Putamen (tissue), 1 donor: ENCODE results near the gene CERS6.

Source experiments
- DNase-seq: peaks from one replicate; pipeline ENCODE4 v3.0.0-alpha.2; 2016; ENCODE audit warnings: low spot score

CERS6 gene

DNA sequence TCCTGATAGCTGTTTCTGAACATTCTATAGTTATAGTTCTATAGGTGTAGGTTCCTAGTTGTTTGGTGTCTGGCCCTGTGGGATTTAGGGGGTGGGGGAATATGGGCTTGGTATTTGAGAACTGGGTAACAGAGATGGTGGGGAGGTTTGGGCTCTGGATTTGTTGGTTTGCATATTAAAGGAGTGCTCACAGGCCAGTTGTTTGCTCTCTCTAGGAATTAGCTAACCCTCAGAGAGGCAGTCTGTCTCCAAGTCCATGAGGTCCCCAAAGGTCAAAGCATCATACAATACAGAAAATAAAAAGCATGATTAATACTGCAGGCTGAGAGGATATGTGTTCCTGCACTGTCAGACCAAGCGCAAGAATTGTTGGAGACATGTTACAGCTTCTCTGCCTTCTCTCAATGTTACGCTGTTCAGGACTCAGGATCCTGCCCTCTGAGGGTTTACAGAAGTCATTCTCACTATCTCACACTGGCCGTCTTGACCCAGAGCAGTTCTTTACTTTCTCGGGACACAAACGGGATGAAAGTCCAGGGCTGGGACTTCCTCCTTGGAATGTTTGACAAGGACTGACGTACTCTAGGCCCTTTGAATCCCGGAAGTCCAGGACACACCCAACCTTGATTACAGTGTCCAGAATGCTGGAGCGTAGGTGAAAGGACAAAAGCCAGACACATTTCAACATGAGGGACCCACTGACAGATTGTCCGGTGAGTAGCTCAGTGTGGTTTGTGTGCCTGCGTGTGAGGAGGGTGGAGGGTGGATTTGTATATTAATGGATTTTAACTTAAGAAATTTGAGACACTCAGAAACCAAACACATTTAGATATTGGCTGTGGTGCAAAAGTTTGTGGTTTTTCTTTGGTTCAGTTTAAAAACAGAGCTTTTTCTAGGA, 346.1 kb downstream of the CERS6 start, which contains the start of gene NOSTRIN:
NOSTRIN (plus strand) TSS at position 677 of the 898 bp plus-strand sequence; CDS start at position 687, 10 bp downstream.
- no peak for DNase-seq

DNA sequence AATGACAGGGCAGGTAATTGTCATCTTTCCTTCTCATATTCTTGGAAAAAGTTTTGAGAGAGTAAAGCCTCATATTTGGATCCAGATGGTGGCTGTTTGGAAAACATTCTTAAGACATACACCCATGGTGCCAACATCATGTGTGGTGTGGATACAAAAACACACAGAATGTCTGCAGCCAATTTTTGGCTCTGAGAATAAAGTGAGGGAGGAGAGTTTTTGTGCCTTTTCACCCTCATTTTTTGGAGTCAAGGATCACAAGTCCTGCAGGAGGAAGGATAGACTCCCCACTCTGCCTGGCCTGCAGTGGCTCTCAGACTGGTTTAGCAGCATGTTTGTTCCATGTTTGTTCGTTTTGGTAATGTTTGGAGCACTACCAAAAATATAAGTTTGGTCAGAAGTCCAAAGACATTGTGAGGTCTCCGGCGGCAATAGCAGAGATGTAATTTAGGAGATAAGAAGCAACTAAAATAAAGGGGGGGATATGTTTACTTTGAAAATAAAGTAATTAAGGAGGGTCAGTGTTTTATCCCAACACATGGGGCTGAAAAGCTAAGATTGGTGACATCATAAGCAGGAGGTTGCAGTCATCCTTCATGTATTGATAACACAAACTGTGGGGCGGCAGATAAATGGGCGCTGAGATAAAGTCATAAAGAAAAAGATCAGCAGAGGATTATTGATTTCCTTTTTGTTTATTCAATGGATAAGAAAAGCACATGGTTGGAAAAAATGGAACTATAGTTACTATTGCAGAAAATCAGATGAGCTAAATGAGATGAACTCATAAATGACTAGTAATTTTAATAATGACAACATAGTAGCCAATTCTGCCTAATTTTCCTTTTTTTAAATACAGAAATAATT, 347.0 kb downstream of the CERS6 start:
- no peak for DNase-seq

- no peak for DNase-seq
Observed at GRCh38 chr2:168804214-168804613, 348.1 kb downstream of the CERS6 start.

DNA sequence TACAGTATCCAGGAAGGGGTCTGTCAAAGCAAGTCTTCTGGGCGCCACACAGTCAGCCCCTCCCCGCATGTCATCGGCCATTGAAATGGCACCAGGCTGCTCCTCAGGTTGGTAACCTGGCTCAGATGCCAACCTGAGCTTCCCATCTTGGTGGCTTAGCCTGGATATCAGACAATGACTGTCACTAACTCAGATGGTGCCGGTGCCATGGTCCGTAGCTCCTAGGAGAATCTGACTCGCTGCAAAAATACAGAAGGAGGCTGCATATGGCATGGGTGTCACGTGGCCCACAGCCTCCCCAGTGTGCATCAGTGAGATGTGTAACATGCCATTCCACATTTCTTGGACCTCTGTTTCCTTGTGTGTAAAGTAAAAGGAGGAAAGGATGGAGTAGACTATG, 349.5 kb downstream of the CERS6 start:
- DNase-seq, result no peak

DNA sequence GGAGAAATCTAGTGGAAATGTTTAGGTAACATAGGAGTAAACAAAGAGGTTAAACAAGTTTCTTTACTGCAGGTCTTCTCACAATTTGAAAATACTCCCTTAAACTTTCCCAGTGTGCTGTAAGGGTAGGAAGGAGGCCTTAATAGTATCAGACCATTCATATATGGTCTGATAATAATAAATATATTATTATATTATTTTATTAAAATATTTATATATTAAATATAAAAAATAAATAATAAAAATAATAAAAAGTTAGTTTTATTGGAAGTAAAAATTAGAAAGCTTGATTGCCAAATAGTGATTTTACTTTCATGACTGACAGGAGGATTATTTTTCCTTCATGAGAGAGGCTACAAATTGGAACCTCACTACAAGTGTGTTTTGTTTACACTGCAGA, 353.5 kb downstream of the CERS6 start:
- no peak for DNase-seq

- no peak for DNase-seq
Observed at GRCh38 chr2:168810235-168810634, 354.2 kb downstream of the CERS6 start.

DNA sequence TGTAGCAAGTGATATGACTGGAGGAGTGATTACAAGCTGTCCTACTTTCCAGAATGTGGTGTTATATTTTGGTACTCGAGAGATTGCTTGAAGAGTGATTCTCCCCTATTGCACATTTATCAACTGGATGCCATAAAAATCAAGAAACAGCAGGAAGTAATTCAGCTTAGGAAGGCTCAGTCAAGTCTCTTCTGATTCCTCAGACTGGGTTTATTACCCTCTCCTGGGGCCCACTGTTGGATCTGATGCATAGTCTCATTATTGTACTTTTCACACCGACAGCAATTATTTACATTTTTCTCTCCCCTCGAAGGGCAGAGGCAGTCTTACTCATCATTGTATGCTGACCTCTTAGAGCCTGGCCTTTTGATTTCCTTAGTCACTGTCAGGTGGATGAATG, 355.6 kb downstream of the CERS6 start:
- DNase-seq, result peak; percentile 22

GRCh38 chr2:168814046-168814445, 358.0 kb downstream of the CERS6 start:
- no peak for DNase-seq

DNA sequence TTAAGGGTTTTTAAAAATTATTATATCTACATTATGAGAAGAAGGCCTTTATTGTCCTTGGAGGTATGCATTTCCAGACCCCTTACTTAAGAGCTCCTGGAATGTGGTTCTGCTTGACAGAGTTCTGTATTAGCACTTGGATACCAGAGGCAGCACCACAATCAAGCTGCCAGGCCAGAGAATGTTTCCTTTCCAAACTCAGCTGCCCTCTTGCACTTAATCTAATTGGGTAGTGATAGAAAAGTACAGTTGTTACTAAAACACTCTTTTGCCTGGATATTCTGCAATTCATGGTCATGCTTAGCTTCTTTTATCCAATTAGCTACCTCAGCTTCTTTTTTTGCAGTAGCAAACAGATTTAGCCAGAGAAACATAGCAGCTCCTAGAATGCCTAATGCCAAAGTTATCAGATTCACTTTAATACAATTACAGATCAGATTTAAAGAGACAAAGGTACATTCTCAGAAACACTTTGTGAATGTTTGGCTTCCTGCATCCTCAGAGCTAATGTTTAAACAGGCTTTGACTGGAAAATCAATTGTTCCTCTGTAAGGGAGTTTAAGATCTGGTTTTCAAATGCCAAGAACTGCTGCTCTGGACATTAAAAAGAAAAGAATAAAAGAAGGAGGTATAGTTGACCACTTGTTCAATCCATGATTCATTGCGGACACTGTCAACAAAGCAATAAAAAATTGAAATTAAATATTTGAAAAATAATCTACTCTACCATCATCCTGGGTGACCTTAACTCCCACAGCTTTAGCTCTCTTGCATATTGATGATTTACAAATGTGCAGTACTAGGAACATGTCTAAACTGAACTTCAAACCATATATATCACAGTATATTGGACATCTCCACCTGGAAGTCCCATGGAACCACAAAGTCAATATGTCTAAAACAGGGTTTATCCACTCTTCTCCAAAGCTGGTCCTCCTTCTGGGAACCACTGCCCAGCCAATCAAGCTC, 359.2 kb downstream of the CERS6 start:
- DNase-seq, result no peak

GRCh38 chr2:168816369-168816768, 360.3 kb downstream of the CERS6 start:
- no peak for DNase-seq

GRCh38 chr2:168819050-168819715, 363.1 kb downstream of the CERS6 start:
- DNase-seq, result no peak

DNA sequence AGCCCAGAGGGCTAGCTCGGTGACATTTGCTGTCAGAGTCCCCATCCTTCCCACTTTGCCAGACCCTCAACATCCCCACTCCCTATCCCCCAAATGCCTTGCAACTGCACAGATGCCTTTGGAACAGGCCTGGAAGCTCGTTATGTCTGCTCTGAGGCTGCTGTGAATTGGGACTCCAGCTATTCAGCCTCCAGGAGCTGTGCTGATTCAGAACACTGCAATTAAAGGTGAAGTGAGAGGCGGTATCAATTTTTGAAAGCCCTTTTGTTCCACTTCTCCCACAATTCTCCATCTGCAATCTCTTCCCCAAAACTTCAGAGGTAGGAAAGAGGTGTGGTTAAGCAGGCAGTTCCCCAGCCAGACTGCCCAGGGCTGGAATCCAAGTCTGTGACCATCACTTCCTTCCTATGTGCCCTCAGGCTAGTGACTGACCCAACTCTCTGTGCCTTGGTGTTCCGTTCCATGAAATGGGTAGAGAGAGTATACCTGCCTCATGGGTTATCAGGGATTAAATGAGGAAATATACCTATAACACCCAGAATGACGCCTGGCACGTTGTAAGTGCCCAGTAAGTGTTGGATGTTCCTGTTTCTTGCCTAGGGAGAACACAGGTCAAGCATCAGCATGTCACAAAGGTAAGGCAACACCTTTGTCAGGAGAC, 363.9 kb downstream of the CERS6 start:
- peak; percentile 58 for DNase-seq

DNA sequence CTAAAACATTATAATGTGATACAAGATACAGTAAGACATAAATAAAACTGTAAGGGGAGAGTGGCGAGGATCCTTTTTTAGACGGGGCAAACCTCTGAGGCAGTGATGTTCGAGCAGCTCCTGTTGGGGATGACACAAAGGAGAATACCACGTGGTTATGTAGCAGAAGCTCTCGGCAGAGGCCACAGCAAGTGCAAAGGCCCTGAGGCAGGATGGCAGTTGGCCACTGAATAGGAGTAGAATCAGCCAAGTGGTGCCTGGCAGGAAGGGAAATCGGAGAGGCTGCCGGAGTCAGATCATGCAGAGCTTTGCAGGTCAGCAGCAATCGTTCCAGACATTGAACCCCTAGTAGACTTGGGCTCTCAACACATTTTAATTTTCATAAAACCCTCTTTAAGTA, 365.5 kb downstream of the CERS6 start:
- no peak for DNase-seq

- DNase-seq, result no peak
Observed at GRCh38 chr2:168821992-168822391, 365.9 kb downstream of the CERS6 start.
